Suprapubic skin (tissue), 4 donors: ENCODE data around the gene TEDC1. TPM values are rescaled to one million over a fixed set of nuclear protein-coding genes. Genes with fewer than 3 reads are reported as not detected.
A peak's percentile ranks its signal among the peaks of the same experiment; 100 is the strongest.

ENCODE experiments used
- DNase-seq, 2 donors: peaks; one replicate each; pipeline ENCODE4 v3.0.0-alpha.2; 2019; ENCODE audit warnings: low spot score in 2 of 2
- H3K27ac ChIP-seq: fragments of 200-600 bp; sonication (generic); one replicate; pipeline ENCODE4 v1.5.1; 2019
- H3K27me3 ChIP-seq: fragments of 200-600 bp; sonication (generic); one replicate; pipeline ENCODE4 v1.5.1; 2019
- H3K36me3 ChIP-seq: fragments of 200-600 bp; sonication (generic); one replicate; pipeline ENCODE4 v1.5.1; 2019
- H3K4me1 ChIP-seq: fragments of 200-600 bp; sonication (generic); one replicate; pipeline ENCODE4 v1.5.1; 2019
- H3K4me3 ChIP-seq: fragments of 200-600 bp; sonication (generic); one replicate; pipeline ENCODE4 v1.5.1; 2019; ENCODE audit warnings: mild to moderate bottlenecking
- H3K9me3 ChIP-seq: fragments of 200-600 bp; sonication (generic); one replicate; pipeline ENCODE4 v1.5.1; 2019
- EP300 ChIP-seq: sonication (generic); formaldehyde crosslinking; IDR thresholded peaks from one replicate; pipeline ENCODE4 v1.6.1; 2017; ENCODE audit warnings: antibody characterized with exemption
- POLR2A ChIP-seq, 2 donors: fragments of 450-650 bp; IDR thresholded peaks; one replicate each; pipeline ENCODE4 v1.6.1; 2017; ENCODE audit warnings: antibody characterized with exemption in 2 of 2, mild to moderate bottlenecking in 2 of 2, moderate library complexity in 2 of 2
- POLR2AphosphoS5 ChIP-seq, 3 donors: sonication (generic); formaldehyde crosslinking; IDR thresholded peaks; one replicate each; pipeline ENCODE4 v1.6.1; 2017; ENCODE audit warnings: antibody characterized with exemption in 3 of 3
- WGBS: methylation state at CpG from one replicate; pipeline ENCODE4 v1.1.5; 2018; 5-methylcytosine and 5-hydroxymethylcytosine counted together
- total RNA-seq, 4 donors: library from RNA; depleted of rRNA; stranded (reverse); fragments of >200 nt; gene quantifications; one replicate each; pipeline ENCODE4 v1.1.0, GENCODE V29; 2016
- TF ChIP-seq, protein P1 (sequence below), 2 donors: fragments of 200-600 bp in 1 of 2; fragments of 450-650 bp in 1 of 2; sonication (generic) in 1 of 2; IDR thresholded peaks; one replicate each; pipeline ENCODE4 v1.5.1; 2016 to 2019; ENCODE audit warnings: antibody characterized with exemption in 2 of 2, mild to moderate bottlenecking in 1 of 2, moderate library complexity in 1 of 2

TEDC1 gene
- total RNA-seq, 4 donors from 2014 or later = 11.4 to 41.0 (median 14.0) TPM

- peak overlapping the region; percentile 90 for H3K27ac ChIP-seq
- peaks cover 69% of the 10 kb centered on the region for H3K4me1 ChIP-seq
- H3K9me3 ChIP-seq = no peaks in the 10 kb centered on the region
- TF ChIP-seq POLR2A (IDR thresholded peaks at IDR 0.05) (no peak), POLR2AphosphoS5 (IDR thresholded peaks at IDR 0.05) (no peak), EP300 (no peak)
- TF ChIP-seq, protein P1, sequence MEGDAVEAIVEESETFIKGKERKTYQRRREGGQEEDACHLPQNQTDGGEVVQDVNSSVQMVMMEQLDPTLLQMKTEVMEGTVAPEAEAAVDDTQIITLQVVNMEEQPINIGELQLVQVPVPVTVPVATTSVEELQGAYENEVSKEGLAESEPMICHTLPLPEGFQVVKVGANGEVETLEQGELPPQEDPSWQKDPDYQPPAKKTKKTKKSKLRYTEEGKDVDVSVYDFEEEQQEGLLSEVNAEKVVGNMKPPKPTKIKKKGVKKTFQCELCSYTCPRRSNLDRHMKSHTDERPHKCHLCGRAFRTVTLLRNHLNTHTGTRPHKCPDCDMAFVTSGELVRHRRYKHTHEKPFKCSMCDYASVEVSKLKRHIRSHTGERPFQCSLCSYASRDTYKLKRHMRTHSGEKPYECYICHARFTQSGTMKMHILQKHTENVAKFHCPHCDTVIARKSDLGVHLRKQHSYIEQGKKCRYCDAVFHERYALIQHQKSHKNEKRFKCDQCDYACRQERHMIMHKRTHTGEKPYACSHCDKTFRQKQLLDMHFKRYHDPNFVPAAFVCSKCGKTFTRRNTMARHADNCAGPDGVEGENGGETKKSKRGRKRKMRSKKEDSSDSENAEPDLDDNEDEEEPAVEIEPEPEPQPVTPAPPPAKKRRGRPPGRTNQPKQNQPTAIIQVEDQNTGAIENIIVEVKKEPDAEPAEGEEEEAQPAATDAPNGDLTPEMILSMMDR (IDR thresholded peaks at IDR 0.05) = no peak
- no CpG with 5 or more reads among the region's 33 CpGs for WGBS
- peak overlapping the region; percentile 82 for H3K4me3 ChIP-seq
- H3K27me3 ChIP-seq = no peaks in the 10 kb centered on the region
- peaks cover 5% of the 10 kb centered on the region for H3K36me3 ChIP-seq
- no peak for DNase-seq
Measured at GRCh38 chr14:105490267-105490571, 827 bp upstream of the TEDC1 start.

DNA sequence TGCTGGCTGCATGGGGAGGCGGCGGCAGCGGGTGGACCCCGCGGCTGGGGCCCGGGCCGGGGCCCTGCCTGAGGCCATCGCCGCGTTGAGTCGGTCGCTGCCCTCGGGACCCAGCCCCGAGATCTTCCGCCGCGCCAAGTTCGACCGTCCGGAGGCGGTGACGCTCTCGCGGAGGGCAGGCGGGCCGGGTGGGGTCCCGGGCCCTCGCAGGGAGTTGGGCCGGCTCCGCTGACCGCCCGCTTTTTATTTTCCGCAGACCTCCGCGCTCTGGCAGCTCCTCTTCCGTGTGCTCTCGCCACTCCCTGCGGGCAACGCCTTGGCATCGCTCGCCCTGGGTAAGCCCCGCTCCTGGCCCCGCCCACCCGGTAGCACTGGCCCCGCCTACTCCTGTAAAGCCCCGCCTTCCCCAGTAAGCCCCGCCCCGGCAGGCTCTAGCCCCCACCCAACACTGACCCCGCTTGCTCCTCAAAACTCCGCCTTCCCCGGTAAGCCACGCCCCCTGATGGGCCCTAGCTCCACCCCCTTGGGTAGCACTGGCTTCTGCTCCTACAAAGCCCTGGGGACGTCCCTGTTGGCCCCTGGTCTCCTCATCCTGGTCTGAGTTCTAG lies 424 bp downstream of the TEDC1 start:
- Histone ChIP-seq H3K4me3 (peak overlapping the region; percentile 82), H3K4me1 (peaks cover 68% of the 10 kb centered on the region), H3K27ac (peak overlapping the region; percentile 90), H3K27me3 (no peaks in the 10 kb centered on the region), H3K9me3 (no peaks in the 10 kb centered on the region), H3K36me3 (peaks cover 5% of the 10 kb centered on the region)
- peak in 1 of 2 donors; percentile 95 for DNase-seq
- TF ChIP-seq EP300 = no peak
- no peak for TF ChIP-seq POLR2AphosphoS5 (IDR thresholded peaks at IDR 0.05)
- TF ChIP-seq, protein P1 (IDR thresholded peaks at IDR 0.05) = no peak
- peak in 1 of 2 donors; percentile 1 for TF ChIP-seq POLR2A (IDR thresholded peaks at IDR 0.05)
- WGBS = 0% methylated on average over 2 of the region's 53 CpGs

GRCh38 chr14:105492031-105492970 lies 1.3 kb downstream of the TEDC1 start:
- H3K9me3 ChIP-seq = no peaks in the 10 kb centered on the region
- TF ChIP-seq POLR2AphosphoS5 (IDR thresholded peaks at IDR 0.05) (no peak), POLR2A (IDR thresholded peaks at IDR 0.05) (no peak), EP300 (no peak)
- TF ChIP-seq, protein P1 (IDR thresholded peaks at IDR 0.05) = no peak
- H3K4me1 ChIP-seq = peaks cover 61% of the 10 kb centered on the region
- H3K27me3 ChIP-seq = no peaks in the 10 kb centered on the region
- peak in 1 of 2 donors; percentile 85 for DNase-seq
- peak overlapping the region; percentile 82 for H3K4me3 ChIP-seq
- peak overlapping the region; percentile 7 for H3K27ac ChIP-seq
- H3K36me3 ChIP-seq = peaks cover 5% of the 10 kb centered on the region
- WGBS = 77% methylated on average over 7 of the region's 24 CpGs

DNA sequence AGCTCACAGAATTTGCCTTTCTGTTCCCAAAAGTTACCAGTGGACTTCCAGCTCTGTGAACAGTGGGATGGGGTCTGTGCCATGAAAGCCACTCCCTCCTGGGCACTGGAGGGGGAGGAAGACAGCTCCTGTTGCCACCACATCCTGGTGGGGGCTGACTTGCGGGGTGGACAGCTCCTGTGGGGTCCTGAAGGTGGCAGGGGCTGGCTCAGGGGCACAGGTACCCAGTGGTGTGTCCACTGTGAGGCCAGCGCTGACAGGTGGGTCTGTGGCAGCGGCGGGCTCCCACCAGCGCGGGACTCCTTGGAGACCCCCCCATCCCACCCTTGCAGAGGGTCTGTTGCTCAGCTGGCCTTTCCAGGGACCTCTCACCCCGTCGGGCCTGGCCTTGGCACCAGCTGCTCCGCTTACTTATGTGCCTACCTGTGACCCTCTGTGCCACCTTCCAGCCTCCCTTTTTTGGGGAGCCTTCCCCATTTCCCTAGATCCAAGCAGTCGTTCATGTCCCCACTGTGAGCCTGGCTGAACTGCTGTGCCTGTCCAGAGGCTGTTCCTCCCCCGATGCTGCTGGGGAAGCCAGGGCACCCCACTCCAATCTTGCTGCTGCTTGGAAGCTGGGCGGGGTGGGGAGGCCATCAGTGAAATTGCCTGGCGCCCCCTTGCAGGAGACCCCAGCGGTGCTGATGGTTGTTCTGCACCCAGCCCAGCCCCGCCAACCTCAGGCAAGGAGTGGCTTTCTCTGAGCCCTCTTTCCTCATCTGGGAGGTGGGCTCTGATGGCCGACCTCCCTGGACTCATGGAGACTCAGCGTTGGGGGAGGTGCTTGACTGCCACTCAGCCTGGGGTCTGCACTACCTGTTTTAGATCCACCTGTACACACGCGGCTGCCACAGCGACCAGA lies 2.2 kb downstream of the TEDC1 start:
- H3K27ac ChIP-seq = no peak overlapping the region
- H3K36me3 ChIP-seq = peaks cover 5% of the 10 kb centered on the region
- H3K27me3 ChIP-seq = no peaks in the 10 kb centered on the region
- H3K4me3 ChIP-seq = no peak overlapping the region
- DNase-seq = peak in 1 of 2 donors; percentile 74
- TF ChIP-seq POLR2AphosphoS5 (IDR thresholded peaks at IDR 0.05) (no peak), POLR2A (IDR thresholded peaks at IDR 0.05) (no peak), EP300 (no peak)
- TF ChIP-seq, protein P1 (IDR thresholded peaks at IDR 0.05) = no peak
- H3K4me1 ChIP-seq = peaks cover 52% of the 10 kb centered on the region
- WGBS = 93% methylated on average over 9 of the region's 20 CpGs
- H3K9me3 ChIP-seq = no peaks in the 10 kb centered on the region
